ENCODE measurements around the gene TANC1.

- no peak for TF ChIP-seq POLR2A (IDR thresholded peaks at IDR 0.05; ENCODE audit: low read length)
- no peak for TF ChIP-seq GATA1 (IDR thresholded peaks at IDR 0.05; ENCODE audit: low read depth, low read length)
Measured at GRCh38 chr2:159201360-159202063, 233.1 kb downstream of the TANC1 start.

Data from erythroblast (primary cell).